Measurements from ENCODE around the gene TRIM47.

DNA sequence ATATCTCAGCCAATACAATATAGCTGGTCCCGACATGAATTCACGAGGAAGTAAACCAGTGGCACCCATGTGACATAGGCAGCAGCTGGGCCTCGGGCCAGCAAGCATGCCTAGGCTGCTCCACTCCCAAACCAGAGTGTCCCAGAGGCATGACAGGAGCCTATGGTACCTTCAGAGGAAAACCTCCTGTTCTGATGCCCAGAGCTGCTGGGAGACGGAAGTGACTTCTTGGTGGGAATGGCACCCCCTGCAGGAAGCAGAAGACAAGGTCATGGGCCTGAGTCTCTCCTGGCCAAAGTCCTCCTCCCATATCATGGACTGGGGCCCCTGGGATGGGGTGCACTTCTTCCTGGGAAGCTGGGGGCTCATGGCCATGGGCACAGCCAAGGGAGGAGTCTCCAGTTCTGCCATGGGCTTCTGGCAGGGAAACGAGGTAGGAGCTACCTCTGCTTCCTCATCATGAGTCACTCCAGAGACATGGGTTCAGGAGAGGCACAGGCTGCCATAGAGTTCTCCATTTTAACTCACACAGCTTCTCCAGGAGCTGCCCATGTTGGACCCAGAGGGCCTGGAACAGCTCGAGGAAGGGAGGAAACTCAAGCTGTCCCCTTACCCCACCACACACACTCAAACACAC is 49.0 kb upstream of the TRIM47 start:
- TF ChIP-seq, protein P1, sequence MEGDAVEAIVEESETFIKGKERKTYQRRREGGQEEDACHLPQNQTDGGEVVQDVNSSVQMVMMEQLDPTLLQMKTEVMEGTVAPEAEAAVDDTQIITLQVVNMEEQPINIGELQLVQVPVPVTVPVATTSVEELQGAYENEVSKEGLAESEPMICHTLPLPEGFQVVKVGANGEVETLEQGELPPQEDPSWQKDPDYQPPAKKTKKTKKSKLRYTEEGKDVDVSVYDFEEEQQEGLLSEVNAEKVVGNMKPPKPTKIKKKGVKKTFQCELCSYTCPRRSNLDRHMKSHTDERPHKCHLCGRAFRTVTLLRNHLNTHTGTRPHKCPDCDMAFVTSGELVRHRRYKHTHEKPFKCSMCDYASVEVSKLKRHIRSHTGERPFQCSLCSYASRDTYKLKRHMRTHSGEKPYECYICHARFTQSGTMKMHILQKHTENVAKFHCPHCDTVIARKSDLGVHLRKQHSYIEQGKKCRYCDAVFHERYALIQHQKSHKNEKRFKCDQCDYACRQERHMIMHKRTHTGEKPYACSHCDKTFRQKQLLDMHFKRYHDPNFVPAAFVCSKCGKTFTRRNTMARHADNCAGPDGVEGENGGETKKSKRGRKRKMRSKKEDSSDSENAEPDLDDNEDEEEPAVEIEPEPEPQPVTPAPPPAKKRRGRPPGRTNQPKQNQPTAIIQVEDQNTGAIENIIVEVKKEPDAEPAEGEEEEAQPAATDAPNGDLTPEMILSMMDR (conservative IDR thresholded peaks at IDR 0.05; ENCODE audit: low read depth in 2 of 2), result peak; percentile 57 to 82
- TF ChIP-seq EZH2phosphoT487 (IDR thresholded peaks at IDR 0.05; ENCODE audit: unreplicated experiment) (no peak), POLR2AphosphoS5 (IDR thresholded peaks at IDR 0.05; ENCODE audit: low read depth) (no peak), ZNF114 (CRISPR knock-in tag; IDR thresholded peaks at IDR 0.05) (no peak), CREB1 (CRISPR knock-in tag; IDR thresholded peaks at IDR 0.05; ENCODE audit: low read depth) (no peak), JUNB (IDR thresholded peaks at IDR 0.05; ENCODE audit: unreplicated experiment) (no peak), EZH2 (IDR thresholded peaks at IDR 0.05; ENCODE audit: low read depth, unreplicated experiment) (no peak)
- TF ChIP-seq, protein P2, sequence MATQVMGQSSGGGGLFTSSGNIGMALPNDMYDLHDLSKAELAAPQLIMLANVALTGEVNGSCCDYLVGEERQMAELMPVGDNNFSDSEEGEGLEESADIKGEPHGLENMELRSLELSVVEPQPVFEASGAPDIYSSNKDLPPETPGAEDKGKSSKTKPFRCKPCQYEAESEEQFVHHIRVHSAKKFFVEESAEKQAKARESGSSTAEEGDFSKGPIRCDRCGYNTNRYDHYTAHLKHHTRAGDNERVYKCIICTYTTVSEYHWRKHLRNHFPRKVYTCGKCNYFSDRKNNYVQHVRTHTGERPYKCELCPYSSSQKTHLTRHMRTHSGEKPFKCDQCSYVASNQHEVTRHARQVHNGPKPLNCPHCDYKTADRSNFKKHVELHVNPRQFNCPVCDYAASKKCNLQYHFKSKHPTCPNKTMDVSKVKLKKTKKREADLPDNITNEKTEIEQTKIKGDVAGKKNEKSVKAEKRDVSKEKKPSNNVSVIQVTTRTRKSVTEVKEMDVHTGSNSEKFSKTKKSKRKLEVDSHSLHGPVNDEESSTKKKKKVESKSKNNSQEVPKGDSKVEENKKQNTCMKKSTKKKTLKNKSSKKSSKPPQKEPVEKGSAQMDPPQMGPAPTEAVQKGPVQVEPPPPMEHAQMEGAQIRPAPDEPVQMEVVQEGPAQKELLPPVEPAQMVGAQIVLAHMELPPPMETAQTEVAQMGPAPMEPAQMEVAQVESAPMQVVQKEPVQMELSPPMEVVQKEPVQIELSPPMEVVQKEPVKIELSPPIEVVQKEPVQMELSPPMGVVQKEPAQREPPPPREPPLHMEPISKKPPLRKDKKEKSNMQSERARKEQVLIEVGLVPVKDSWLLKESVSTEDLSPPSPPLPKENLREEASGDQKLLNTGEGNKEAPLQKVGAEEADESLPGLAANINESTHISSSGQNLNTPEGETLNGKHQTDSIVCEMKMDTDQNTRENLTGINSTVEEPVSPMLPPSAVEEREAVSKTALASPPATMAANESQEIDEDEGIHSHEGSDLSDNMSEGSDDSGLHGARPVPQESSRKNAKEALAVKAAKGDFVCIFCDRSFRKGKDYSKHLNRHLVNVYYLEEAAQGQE (IDR thresholded peaks at IDR 0.05; ENCODE audit: unreplicated experiment), result no peak

Data from GM23338 (cell line).